ENCODE results near the gene TNFRSF13B.
"Not testable (repeated sequence)": the region's sequence is repeated elsewhere in the genome, so short reads cannot be mapped to it uniquely, and the experiment has no call there.

TNFRSF13B gene

DNA sequence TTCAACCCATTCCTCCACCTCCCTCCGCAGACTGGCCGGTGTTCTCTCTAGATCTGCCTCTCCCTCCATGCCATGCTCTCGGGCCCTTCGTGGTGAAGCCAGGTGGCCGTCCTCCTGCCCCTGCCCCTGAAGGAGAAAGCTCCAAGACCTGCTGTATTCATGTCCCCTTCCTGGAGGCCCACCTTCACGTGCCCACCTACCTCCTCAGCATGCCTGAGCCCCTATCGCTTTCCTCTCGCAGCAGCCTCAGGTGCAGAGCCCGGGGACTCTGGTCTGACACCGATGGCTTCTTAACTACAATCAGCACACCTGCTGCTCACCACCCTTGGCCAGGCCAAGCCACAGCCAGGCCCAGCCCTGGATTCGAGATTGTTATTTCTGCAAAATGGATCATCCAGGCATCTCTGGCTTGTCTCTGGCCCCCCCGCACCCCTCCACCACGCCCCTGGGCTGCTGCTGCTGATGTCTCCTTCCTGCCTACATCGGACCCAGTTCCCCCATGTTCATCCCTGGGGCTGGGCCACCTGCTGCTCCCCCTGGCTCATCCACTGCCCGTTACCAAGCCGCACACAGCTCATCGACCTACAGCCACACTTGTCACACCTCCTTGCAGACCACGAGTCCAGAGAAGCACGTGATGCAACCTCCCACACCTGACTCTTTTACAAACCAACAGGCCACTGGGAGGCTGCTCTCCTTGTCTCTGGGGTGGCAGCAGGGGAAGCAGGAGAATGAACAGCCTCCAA, 32.5 kb upstream of the TNFRSF13B start:
- no peak for DNase-seq

DNA sequence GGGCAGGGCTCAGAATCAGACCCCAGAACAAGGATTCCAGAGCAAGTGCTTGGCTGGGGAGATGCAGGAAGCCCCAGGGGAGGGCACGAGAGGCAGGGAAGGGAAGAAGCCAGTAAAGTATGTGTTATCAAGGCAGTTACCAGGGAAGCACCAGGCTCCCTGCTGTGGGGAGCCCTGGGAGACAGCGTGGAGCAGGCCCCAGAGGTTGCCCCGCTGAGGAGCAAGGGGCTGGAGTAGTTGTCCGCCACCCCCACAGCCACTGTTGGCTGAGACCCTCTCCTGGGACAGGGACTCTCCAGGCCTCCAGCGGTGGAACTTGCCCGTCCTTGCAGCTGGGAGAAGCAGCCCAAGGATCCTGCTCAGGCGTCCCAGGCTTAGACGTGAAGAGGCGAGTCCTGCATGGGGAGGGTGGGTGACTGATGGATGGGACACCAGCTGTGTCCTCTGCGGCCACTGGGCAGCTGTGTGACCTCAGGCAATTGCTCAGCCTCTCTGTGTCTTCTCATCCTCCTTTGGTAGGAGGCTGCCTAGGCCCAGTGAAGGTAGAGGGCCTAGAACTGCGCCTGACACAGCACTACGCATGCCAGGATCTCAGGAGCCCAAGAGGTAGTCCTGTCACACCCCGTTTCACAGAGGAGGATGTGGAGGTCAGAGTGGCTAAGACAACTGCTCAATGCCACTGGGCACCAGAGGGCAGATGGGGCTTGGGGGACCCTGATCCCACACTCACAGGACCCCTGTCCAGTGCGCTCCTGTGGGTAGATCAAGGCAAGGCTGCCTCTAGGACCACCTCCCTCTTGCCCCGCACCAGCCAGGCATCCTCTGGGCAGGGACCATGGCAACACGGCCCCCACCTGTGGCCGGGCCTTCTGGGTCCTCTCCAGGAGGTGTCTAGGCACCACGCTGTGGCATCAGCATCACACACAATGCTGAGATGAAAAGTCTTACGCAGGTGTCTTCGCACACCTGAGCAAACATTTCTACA, 31.1 kb upstream of the TNFRSF13B start:
- not testable (repeated sequence) for DNase-seq

- DNase-seq: peak; percentile 66 to 80
Observed at GRCh38 chr17:17001874-17002520, 30.1 kb upstream of the TNFRSF13B start.

- no peak for DNase-seq
Observed at GRCh38 chr17:17001076-17001777, 29.3 kb upstream of the TNFRSF13B start.

DNA sequence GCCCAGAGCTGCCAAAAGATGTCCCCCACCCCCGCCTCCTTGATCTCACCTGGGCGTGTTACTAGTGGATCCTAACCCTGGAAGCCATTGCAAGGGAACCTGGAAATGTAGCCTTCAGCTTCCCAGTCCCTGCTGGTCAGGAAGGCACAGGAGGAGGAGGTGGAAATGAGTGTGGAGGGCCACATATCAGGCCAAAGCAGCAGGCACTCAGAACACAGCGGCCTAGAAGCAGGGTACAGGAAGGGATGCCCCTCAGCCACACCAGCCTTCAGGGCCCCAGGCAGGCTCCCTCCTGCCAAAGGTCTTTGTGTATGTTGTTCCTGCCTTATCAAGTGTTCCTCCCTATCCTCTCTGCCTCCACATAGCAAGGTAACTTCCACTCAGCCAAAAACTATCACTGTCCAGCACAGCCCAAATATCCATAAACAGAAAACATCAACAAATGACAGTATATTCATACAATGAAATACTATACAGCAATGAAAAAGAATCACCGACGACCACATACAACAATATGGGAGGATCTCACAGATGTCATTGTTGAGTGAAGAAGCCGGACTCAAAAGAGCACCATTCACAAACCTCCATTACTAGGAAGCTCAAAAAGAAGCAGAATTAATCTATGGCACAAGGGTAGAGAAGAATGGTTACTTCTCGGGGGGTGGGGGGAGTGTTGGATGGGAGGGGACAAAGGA, 28.2 kb upstream of the TNFRSF13B start:
- DNase-seq: no peak

DNA sequence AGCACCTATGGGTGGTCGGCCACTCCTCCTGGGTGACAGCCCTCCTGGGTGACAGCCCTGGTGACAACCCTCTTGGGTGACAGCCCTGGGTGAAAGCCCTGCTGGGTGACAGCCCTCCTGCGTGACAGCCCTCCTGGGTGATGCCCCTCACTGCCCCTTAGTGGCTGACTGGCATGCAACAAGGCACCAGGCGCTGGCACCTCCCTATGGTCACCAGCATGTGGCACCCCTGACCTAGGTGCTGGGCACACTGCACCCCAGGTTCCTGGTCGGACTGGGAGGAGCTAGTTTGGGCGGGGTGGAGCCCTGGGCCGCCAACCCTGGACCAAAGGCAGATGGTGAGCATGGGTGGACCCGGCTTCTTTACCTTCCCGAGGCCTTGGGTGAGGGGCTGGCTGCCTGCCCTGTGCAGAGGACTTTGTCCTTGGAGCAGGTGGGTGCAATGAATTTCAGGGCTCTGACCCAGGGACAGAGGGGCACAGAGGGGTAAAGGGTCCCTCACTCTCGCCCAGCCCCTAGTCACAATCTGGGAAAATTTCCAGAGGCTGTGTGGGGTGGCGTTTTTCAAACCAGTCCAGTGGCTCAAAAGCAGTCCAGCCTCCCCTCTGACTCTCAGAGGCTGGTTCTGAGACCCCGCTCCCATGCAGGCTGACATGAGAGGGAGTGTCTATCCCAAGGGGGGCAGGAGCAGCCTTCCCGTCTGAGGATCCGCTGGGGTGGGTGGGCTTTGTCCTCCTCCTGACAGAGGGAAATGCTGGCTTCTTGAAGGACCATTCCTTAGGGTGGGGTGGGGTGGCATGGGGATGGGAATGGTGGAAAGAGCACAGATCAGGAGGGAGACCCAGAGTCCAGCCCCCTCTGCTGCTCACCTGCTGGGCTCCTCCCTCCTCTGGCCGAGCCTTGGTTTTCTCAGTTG, 25.9 kb upstream of the TNFRSF13B start:
- DNase-seq: no peak

DNA sequence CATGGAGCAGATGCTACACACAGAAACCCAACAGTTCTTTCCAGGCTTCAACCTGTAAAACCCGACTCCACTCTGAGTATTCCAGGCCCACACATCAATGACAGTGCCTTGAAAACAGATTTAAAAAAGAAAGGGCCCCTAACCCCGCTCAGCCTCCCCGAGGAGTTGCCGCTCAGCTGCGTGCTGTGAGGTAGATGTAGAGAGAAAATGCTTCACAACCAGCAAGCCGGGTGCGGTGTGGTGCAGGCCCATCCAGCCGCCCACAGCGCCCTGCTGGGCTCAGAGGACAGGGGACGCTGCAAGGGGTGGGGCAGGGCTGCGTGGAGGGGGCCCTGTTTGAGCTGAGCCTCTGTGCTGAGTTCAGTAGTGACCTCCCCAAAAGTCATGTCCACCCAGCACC, 24.8 kb upstream of the TNFRSF13B start:
- not testable (repeated sequence) for DNase-seq

- DNase-seq: no peak
Observed at GRCh38 chr17:16995930-16996329, 24.0 kb upstream of the TNFRSF13B start.

DNA sequence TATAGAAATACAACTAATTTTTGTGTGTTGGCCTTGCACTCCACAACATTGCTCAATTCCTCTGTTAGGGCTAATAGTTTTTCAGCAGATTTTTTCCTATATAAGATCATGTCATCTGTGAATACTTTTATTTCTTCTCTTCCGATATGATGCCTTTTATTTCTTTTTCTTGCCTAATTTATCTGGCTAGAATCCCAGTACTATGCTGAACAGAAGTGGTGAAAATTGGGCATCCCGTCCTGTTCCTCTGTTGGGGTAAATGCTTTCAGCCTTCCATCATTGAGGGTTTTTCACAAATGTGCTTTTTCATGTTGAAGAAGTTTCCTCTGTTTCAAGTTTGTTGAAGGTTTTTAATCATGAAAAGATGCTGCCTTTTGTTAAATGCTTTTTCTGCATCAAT, 22.7 kb upstream of the TNFRSF13B start:
- no peak for DNase-seq

DNA sequence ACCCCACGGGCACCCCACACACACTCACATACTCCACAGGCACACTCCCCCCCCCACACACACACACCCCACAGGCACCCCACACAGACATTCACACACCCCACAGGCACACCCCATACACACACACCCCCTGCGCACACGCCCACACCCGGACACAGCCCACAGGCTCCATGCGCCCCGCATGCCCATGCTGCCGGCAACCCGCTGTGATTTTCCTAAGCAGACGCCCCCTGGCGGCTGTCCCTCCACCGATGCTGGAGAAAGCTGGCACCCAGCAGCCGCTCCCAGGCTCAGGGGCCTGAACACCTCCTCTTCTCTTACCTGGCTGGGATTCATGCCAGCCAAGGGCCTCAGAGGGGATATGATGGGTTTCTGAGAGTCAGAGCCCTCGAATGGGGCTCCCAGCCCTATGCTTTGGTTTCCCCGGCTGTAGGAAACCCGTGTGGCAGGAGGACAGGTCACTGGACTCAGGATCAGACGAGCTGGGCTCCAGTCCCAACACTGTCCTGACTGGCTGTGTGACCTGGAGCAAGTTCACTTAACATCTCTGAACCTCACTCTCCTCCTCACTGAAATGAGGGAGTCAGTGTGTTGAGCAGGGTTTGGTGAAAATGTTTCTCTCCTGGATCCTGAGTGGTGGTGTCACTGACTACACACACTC, 19.6 kb upstream of the TNFRSF13B start:
- DNase-seq: peak; percentile 77 to 80

- no peak for DNase-seq
Observed at GRCh38 chr17:16989953-16990860, 18.3 kb upstream of the TNFRSF13B start.

- no peak for DNase-seq
Observed at GRCh38 chr17:16989230-16989952, 17.5 kb upstream of the TNFRSF13B start.

DNA sequence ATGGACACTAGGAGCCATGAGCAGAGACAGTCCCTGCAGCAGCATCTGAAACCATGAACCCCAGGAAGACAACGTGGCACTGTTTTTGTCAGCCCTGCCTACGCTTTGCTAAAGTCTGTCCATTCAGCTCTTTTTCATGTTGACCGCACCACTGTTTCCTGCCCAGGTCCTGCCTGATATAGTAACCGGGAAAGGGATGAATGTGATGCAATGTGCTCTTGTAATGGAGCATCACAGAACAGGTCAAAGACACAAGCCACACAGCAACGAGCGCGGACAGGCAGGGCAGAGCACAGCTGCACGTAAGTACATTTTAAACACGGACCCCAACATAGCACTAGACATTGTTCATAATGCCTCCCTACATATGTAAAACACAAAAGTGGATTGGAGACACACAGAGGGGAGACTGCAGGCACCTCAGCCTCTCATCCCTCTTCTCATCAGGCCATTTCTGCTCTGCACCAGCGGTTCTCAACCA, 16.9 kb upstream of the TNFRSF13B start:
- DNase-seq: no peak

GRCh38 chr17:16987830-16988601, 16.1 kb upstream of the TNFRSF13B start:
- peak; percentile 36 to 59 for DNase-seq

GRCh38 chr17:16987066-16987829, 15.3 kb upstream of the TNFRSF13B start:
- no peak for DNase-seq

DNA sequence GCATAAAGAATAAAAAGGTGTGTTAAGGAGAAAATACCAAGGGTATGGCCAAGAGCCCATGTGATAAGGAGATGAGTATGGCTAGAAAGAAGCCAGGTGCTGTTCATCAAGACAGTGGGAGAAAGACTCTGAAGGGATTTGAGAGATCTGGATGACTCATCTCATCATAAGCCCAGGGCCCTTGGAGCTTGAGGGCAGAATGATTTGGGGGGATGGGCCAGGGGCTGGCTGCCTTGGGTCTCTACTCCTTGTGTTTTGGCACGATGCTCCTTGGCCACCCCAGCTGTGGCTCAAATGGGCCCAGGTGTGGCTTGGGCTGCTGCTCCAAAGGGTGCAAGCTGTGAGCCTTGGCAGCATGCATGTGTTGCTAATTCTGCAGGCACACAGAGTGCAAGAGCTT, 14.5 kb upstream of the TNFRSF13B start:
- DNase-seq: no peak

GRCh38 chr17:16981928-16982327, 10.0 kb upstream of the TNFRSF13B start:
- DNase-seq: no peak
